HEK293 (cell line): ENCODE results near the gene DCAF8.
A peak's percentile ranks its signal among the peaks of the same experiment; 100 is the strongest.

Source experiments
- GLIS1 ChIP-seq: fragments of 450-650 bp; formaldehyde crosslinking; IDR thresholded peaks from 2 replicates; pipeline ENCODE4 v1.5.1; 2016; ENCODE audit warnings: missing biosample characterization, missing genetic modification characterization
- HIC1 ChIP-seq: fragments of 450-650 bp; formaldehyde crosslinking; IDR thresholded peaks from 2 replicates; pipeline ENCODE4 v1.5.1; 2016; ENCODE audit warnings: missing biosample characterization, missing genetic modification characterization
- HOXD13 ChIP-seq: sonication (generic); formaldehyde crosslinking; IDR thresholded peaks from 2 replicates; pipeline ENCODE4 v1.8.0; 2022; ENCODE audit warnings: missing genetic modification reagents, borderline replicate concordance
- INSM2 ChIP-seq: fragments of 450-650 bp; formaldehyde crosslinking; IDR thresholded peaks from 2 replicates; pipeline ENCODE4 v1.5.1; 2016; ENCODE audit warnings: missing biosample characterization, missing genetic modification characterization
- KLF1 ChIP-seq: fragments of 450-650 bp; formaldehyde crosslinking; IDR thresholded peaks from 2 replicates; pipeline ENCODE4 v1.5.1; 2016; ENCODE audit warnings: missing biosample characterization, missing genetic modification characterization
- KLF10 ChIP-seq: fragments of 450-650 bp; IDR thresholded peaks from 2 replicates; pipeline ENCODE4 v1.5.1; 2018; ENCODE audit warnings: missing biosample characterization, mild to moderate bottlenecking, missing genetic modification characterization
- OVOL3 ChIP-seq: fragments of 450-650 bp; formaldehyde crosslinking; IDR thresholded peaks from 2 replicates; pipeline ENCODE4 v1.5.1; 2016; ENCODE audit warnings: missing biosample characterization, missing genetic modification characterization
- PRDM1 ChIP-seq: fragments of 450-650 bp; formaldehyde crosslinking; IDR thresholded peaks from 2 replicates; pipeline ENCODE4; 2016; ENCODE audit warnings: missing biosample characterization, missing genetic modification characterization
- RBAK ChIP-seq: fragments of 450-650 bp; formaldehyde crosslinking; IDR thresholded peaks from 2 replicates; pipeline ENCODE4 v1.5.1; 2016; ENCODE audit warnings: missing biosample characterization, missing genetic modification characterization
- TCF7L2 ChIP-seq: IDR thresholded peaks from 2 replicates; pipeline ENCODE4 v1.6.1; 2011; ENCODE audit warnings: low read depth, mild to moderate bottlenecking, inconsistent platforms, low read length, moderate library complexity, borderline replicate concordance
- YY2 ChIP-seq: fragments of 450-650 bp; formaldehyde crosslinking; IDR thresholded peaks from 2 replicates; pipeline ENCODE4 v1.5.1; 2016; ENCODE audit warnings: missing biosample characterization, missing genetic modification characterization
- ZBTB8A ChIP-seq: fragments of 450-650 bp; formaldehyde crosslinking; IDR thresholded peaks from 2 replicates; pipeline ENCODE4 v1.5.1; 2016; ENCODE audit warnings: missing biosample characterization, missing genetic modification characterization
- ZNF19 ChIP-seq: fragments of 450-650 bp; formaldehyde crosslinking; IDR thresholded peaks from 2 replicates; pipeline ENCODE4; 2016; ENCODE audit warnings: missing biosample characterization, missing genetic modification characterization, low read depth
- ZNF248 ChIP-seq: fragments of 450-650 bp; formaldehyde crosslinking; IDR thresholded peaks from 2 replicates; pipeline ENCODE4 v1.5.1; 2017; ENCODE audit warnings: missing biosample characterization, missing genetic modification characterization
- ZNF274 ChIP-seq, 2 experiments: fragments of 200-500 bp in 1 of 2; fragments of 450-650 bp in 1 of 2; sonication (Bioruptor generic) in 1 of 2; formaldehyde crosslinking in 1 of 2; IDR thresholded peaks; 2 replicates each; pipeline versions ENCODE4 v1.5.1 to v1.6.1; 2014 to 2016; ENCODE audit warnings: borderline replicate concordance in 1 of 2, inconsistent platforms in 1 of 2, low read length in 1 of 2, missing biosample characterization in 1 of 2, missing genetic modification characterization in 1 of 2
- ZNF335 ChIP-seq: fragments of 450-650 bp; formaldehyde crosslinking; conservative IDR thresholded peaks from 2 replicates; pipeline ENCODE4 v1.5.1; 2016; ENCODE audit warnings: missing biosample characterization, missing genetic modification characterization
- ZNF544 ChIP-seq: fragments of 450-650 bp; formaldehyde crosslinking; IDR thresholded peaks from 2 replicates; pipeline ENCODE4 v1.5.0; 2017; ENCODE audit warnings: missing biosample characterization, missing genetic modification characterization
- ZNF571 ChIP-seq: fragments of 450-650 bp; formaldehyde crosslinking; IDR thresholded peaks from 2 replicates; pipeline ENCODE4 v1.5.0; 2017; ENCODE audit warnings: missing biosample characterization, missing genetic modification characterization
- ZNF660 ChIP-seq: fragments of 450-650 bp; IDR thresholded peaks from 2 replicates; pipeline ENCODE4 v1.5.1; 2018; ENCODE audit warnings: missing biosample characterization, mild to moderate bottlenecking, missing genetic modification characterization
- ZNF768 ChIP-seq: fragments of 450-650 bp; formaldehyde crosslinking; IDR thresholded peaks from 2 replicates; pipeline ENCODE4 v1.5.1; 2018; ENCODE audit warnings: missing biosample characterization, mild to moderate bottlenecking, missing genetic modification characterization
- TF ChIP-seq, protein P1 (sequence below): fragments of 450-650 bp; formaldehyde crosslinking; IDR thresholded peaks from 2 replicates; pipeline ENCODE4; 2016; ENCODE audit warnings: missing biosample characterization, missing genetic modification characterization
- TF ChIP-seq, protein P2 (sequence below): fragments of 450-650 bp; formaldehyde crosslinking; IDR thresholded peaks from 2 replicates; pipeline ENCODE4 v1.5.1; 2016; ENCODE audit warnings: missing biosample characterization, missing genetic modification characterization
- TF ChIP-seq, protein P3 (sequence below): fragments of 450-650 bp; formaldehyde crosslinking; IDR thresholded peaks from 2 replicates; pipeline ENCODE4 v1.5.1; 2016; ENCODE audit warnings: missing biosample characterization, missing genetic modification characterization
- TF ChIP-seq, protein P4 (sequence below): fragments of 450-650 bp; formaldehyde crosslinking; IDR thresholded peaks from 2 replicates; pipeline ENCODE4 v1.5.1; 2016; ENCODE audit warnings: missing biosample characterization, missing genetic modification characterization
- TF ChIP-seq, protein P5 (sequence below): fragments of 450-650 bp; formaldehyde crosslinking; IDR thresholded peaks from 2 replicates; pipeline ENCODE4 v1.5.1; 2016; ENCODE audit warnings: missing biosample characterization, missing genetic modification characterization

DCAF8 gene

GRCh38 chr1:160260406-160261382 lies 1.7 kb downstream of the DCAF8 start (continued):
- TF ChIP-seq INSM2 (tag by site-specific recombination) = peak; percentile 97
- peak; percentile 60; the same call in 1 of the 2 replicates for TF ChIP-seq ZBTB8A
- peak; percentile 84; the same call in 1 of the 2 replicates for TF ChIP-seq HOXD13 (CRISPR knock-in tag)
- peak; percentile 87; the same call in 1 of the 2 replicates for TF ChIP-seq OVOL3 (tag by site-specific recombination)
- peak; percentile 51; the same call in 1 of the 2 replicates for TF ChIP-seq KLF1 (tag by site-specific recombination)
- TF ChIP-seq, protein P1, sequence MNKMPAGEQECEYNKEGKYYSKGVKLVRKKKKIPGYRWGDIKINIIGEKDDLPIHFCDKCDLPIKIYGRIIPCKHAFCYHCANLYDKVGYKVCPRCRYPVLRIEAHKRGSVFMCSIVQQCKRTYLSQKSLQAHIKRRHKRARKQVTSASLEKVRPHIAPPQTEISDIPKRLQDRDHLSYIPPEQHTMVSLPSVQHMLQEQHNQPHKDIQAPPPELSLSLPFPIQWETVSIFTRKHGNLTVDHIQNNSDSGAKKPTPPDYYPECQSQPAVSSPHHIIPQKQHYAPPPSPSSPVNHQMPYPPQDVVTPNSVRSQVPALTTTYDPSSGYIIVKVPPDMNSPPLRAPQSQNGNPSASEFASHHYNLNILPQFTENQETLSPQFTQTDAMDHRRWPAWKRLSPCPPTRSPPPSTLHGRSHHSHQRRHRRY = no peak
- TF ChIP-seq ZNF571 (tag by site-specific recombination) = no peak
- TF ChIP-seq KLF10 (tag by site-specific recombination) = peak; percentile 82
- peak; percentile 96 for TF ChIP-seq HIC1 (tag by site-specific recombination)
- peak; percentile 64 for TF ChIP-seq GLIS1 (tag by site-specific recombination)
- no peak for TF ChIP-seq ZNF768 (tag by site-specific recombination)
- TF ChIP-seq ZNF660 = peak; percentile 88
- TF ChIP-seq ZNF544 (tag by site-specific recombination) = no peak
- TF ChIP-seq TCF7L2 = peak; percentile 71
- TF ChIP-seq, protein P2, sequence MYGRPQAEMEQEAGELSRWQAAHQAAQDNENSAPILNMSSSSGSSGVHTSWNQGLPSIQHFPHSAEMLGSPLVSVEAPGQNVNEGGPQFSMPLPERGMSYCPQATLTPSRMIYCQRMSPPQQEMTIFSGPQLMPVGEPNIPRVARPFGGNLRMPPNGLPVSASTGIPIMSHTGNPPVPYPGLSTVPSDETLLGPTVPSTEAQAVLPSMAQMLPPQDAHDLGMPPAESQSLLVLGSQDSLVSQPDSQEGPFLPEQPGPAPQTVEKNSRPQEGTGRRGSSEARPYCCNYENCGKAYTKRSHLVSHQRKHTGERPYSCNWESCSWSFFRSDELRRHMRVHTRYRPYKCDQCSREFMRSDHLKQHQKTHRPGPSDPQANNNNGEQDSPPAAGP (tag by site-specific recombination) = peak; percentile 63; the same call in 1 of the 2 replicates
- no peak for TF ChIP-seq YY2 (tag by site-specific recombination)
- TF ChIP-seq ZNF19 (tag by site-specific recombination) = no peak
- no peak for TF ChIP-seq ZNF274 (IDR thresholded peaks at IDR 0.05; ENCODE audit: low read length)
- TF ChIP-seq ZNF274 (tag by site-specific recombination; IDR thresholded peaks at IDR 0.05; ENCODE audit: borderline replicate concordance) = no peak
- TF ChIP-seq, protein P3, sequence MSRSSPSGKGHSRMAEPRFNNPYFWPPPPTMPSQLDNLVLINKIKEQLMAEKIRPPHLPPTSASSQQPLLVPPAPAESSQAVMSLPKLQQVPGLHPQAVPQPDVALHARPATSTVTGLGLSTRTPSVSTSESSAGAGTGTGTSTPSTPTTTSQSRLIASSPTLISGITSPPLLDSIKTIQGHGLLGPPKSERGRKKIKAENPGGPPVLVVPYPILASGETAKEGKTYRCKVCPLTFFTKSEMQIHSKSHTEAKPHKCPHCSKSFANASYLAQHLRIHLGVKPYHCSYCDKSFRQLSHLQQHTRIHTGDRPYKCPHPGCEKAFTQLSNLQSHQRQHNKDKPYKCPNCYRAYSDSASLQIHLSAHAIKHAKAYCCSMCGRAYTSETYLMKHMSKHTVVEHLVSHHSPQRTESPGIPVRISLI (tag by site-specific recombination) = peak; percentile 78
- TF ChIP-seq, protein P4, sequence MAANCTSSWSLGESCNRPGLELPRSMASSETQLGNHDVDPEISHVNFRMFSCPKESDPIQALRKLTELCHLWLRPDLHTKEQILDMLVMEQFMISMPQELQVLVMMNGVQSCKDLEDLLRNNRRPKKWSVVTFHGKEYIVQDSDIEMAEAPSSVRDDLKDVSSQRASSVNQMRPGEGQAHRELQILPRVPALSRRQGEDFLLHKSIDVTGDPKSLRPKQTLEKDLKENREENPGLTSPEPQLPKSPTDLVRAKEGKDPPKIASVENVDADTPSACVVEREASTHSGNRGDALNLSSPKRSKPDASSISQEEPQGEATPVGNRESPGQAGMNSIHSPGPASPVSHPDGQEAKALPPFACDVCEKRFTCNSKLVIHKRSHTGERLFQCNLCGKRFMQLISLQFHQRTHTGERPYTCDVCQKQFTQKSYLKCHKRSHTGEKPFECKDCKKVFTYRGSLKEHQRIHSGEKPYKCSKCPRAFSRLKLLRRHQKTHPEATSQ (tag by site-specific recombination) = no peak
- no peak for TF ChIP-seq ZNF335 (tag by site-specific recombination)
- TF ChIP-seq PRDM1 (tag by site-specific recombination) = peak; percentile 80
- TF ChIP-seq RBAK (tag by site-specific recombination) = no peak
- TF ChIP-seq, protein P5, sequence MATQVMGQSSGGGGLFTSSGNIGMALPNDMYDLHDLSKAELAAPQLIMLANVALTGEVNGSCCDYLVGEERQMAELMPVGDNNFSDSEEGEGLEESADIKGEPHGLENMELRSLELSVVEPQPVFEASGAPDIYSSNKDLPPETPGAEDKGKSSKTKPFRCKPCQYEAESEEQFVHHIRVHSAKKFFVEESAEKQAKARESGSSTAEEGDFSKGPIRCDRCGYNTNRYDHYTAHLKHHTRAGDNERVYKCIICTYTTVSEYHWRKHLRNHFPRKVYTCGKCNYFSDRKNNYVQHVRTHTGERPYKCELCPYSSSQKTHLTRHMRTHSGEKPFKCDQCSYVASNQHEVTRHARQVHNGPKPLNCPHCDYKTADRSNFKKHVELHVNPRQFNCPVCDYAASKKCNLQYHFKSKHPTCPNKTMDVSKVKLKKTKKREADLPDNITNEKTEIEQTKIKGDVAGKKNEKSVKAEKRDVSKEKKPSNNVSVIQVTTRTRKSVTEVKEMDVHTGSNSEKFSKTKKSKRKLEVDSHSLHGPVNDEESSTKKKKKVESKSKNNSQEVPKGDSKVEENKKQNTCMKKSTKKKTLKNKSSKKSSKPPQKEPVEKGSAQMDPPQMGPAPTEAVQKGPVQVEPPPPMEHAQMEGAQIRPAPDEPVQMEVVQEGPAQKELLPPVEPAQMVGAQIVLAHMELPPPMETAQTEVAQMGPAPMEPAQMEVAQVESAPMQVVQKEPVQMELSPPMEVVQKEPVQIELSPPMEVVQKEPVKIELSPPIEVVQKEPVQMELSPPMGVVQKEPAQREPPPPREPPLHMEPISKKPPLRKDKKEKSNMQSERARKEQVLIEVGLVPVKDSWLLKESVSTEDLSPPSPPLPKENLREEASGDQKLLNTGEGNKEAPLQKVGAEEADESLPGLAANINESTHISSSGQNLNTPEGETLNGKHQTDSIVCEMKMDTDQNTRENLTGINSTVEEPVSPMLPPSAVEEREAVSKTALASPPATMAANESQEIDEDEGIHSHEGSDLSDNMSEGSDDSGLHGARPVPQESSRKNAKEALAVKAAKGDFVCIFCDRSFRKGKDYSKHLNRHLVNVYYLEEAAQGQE (tag by site-specific recombination) = 0 out of 2 replicates have a peak, but pooled peaks have one; percentile 11
- TF ChIP-seq ZNF248 (tag by site-specific recombination) = no peak
